Endothelial cell (in vitro differentiated cells): Measurements from ENCODE around the gene TRIM44. TPM values are rescaled to one million over a fixed set of nuclear protein-coding genes. Genes with fewer than 3 reads are reported as not detected.

Experiments used
- DNase-seq: peaks from one replicate; pipeline ENCODE4 v3.0.0; 2021; ENCODE audit warnings: low spot score
- H3K27ac Mint-ChIP-seq: one replicate; pipeline ENCODE4 v1.8.0; 2021; ENCODE audit warnings: mixed read lengths, inconsistent platforms; ENCODE audit not compliant: unreplicated experiment
- H3K27me3 Mint-ChIP-seq: one replicate; pipeline ENCODE4 v1.8.0; 2021; ENCODE audit warnings: mild to moderate bottlenecking, moderate library complexity, mixed read lengths, inconsistent platforms; ENCODE audit not compliant: unreplicated experiment
- H3K36me3 Mint-ChIP-seq: one replicate; pipeline ENCODE4 v1.8.0; 2021; ENCODE audit warnings: mild to moderate bottlenecking, low read depth, mixed read lengths, inconsistent platforms; ENCODE audit not compliant: unreplicated experiment
- H3K4me1 Mint-ChIP-seq: one replicate; pipeline ENCODE4 v1.8.0; 2021; ENCODE audit warnings: mild to moderate bottlenecking, mixed read lengths, inconsistent platforms; ENCODE audit not compliant: unreplicated experiment
- H3K4me3 Mint-ChIP-seq: one replicate; pipeline ENCODE4 v1.8.0; 2021; ENCODE audit warnings: mild to moderate bottlenecking, mixed read lengths, inconsistent platforms; ENCODE audit not compliant: unreplicated experiment
- H3K9me3 Mint-ChIP-seq: one replicate; pipeline ENCODE4 v1.8.0; 2021; ENCODE audit warnings: mixed read lengths, inconsistent platforms; ENCODE audit not compliant: unreplicated experiment
- total RNA-seq: library from RNA; stranded (reverse); fragmentation: NEBNext Ultra II Directional; extraction: Animal tissue kit (Norgen Biotek cat#: 25700); gene quantifications from one replicate; pipeline ENCODE4 v1.2.1, GENCODE V29; 2021; ENCODE audit not compliant: unreplicated experiment
- TF ChIP-seq, protein P1 (sequence below): fragments of 200-600 bp; sonication (generic); IDR thresholded peaks from one replicate; pipeline ENCODE4 v1.5.0; 2021; ENCODE audit warnings: antibody characterized with exemption; ENCODE audit not compliant: unreplicated experiment

Gene TRIM44
- total RNA-seq, 1 donor from 2014 or later, result 48.6 TPM

- Mint-ChIP-seq H3K4me3 (no peak overlapping the region), H3K9me3 (no peaks in the 10 kb centered on the region)
Observed at GRCh38 chr11:35681163-35681767, 18.7 kb downstream of the TRIM44 start.

GRCh38 chr11:35682230-35683173 lies 19.9 kb downstream of the TRIM44 start:
- Mint-ChIP-seq H3K27ac (no peak overlapping the region), H3K9me3 (no peaks in the 10 kb centered on the region), H3K4me1 (peaks cover 3% of the 10 kb centered on the region), H3K36me3 (peaks cover 3% of the 10 kb centered on the region), H3K27me3 (no peaks in the 10 kb centered on the region), H3K4me3 (no peak overlapping the region)
- DNase-seq, result no peak
- TF ChIP-seq, protein P1, sequence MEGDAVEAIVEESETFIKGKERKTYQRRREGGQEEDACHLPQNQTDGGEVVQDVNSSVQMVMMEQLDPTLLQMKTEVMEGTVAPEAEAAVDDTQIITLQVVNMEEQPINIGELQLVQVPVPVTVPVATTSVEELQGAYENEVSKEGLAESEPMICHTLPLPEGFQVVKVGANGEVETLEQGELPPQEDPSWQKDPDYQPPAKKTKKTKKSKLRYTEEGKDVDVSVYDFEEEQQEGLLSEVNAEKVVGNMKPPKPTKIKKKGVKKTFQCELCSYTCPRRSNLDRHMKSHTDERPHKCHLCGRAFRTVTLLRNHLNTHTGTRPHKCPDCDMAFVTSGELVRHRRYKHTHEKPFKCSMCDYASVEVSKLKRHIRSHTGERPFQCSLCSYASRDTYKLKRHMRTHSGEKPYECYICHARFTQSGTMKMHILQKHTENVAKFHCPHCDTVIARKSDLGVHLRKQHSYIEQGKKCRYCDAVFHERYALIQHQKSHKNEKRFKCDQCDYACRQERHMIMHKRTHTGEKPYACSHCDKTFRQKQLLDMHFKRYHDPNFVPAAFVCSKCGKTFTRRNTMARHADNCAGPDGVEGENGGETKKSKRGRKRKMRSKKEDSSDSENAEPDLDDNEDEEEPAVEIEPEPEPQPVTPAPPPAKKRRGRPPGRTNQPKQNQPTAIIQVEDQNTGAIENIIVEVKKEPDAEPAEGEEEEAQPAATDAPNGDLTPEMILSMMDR, result no peak

More at GRCh38 chr11:35681163-35681767, 18.7 kb downstream of the TRIM44 start:
- peaks cover 3% of the 10 kb centered on the region for H3K36me3 Mint-ChIP-seq
- H3K27ac Mint-ChIP-seq, result no peak overlapping the region
- DNase-seq, result no peak
- TF ChIP-seq, protein P1, result no peak
- H3K27me3 Mint-ChIP-seq, result no peaks in the 10 kb centered on the region
- peaks cover 3% of the 10 kb centered on the region for H3K4me1 Mint-ChIP-seq

- H3K36me3 Mint-ChIP-seq, result peaks cover 3% of the 10 kb centered on the region
- no peaks in the 10 kb centered on the region for H3K4me1 Mint-ChIP-seq
- H3K27ac Mint-ChIP-seq, result no peak overlapping the region
- no peaks in the 10 kb centered on the region for H3K9me3 Mint-ChIP-seq
- no peak overlapping the region for H3K4me3 Mint-ChIP-seq
- H3K27me3 Mint-ChIP-seq, result no peaks in the 10 kb centered on the region
- DNase-seq, result no peak
- TF ChIP-seq, protein P1, result no peak
Observed at GRCh38 chr11:35683728-35684339, 21.3 kb downstream of the TRIM44 start.

DNA sequence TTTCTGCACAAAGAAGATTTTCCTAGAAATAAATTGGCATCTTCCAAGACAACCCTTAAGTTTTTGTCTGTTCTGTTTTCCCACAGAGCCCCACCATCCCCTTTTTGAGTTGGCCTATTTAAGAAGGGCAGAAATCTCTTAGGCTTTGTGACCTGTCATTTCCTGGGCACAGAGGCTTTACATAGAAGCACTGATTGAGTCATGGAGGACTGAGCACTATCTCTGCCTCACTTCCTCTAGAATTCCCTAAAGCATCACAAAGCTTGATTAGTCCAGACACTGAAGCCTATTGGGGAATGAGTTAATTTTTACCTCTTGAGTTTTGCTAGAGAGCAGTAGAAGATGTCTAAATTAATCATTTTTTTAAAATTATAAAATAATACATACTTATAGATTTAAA lies 25.4 kb downstream of the TRIM44 start:
- peaks cover 4% of the 10 kb centered on the region for H3K4me1 Mint-ChIP-seq
- H3K4me3 Mint-ChIP-seq, result no peak overlapping the region
- H3K36me3 Mint-ChIP-seq, result peaks cover 6% of the 10 kb centered on the region
- no peaks in the 10 kb centered on the region for H3K9me3 Mint-ChIP-seq
- TF ChIP-seq, protein P1, result no peak
- no peaks in the 10 kb centered on the region for H3K27me3 Mint-ChIP-seq
- DNase-seq, result no peak
- H3K27ac Mint-ChIP-seq, result no peak overlapping the region
